ENCODE results near the gene CTDP1.
A peak's percentile ranks its signal among the peaks of the same experiment; 100 is the strongest.

The CTDP1 gene

GRCh38 chr18:79678665-79679551 is 695 bp upstream of the CTDP1 start:
- H3K4me3 ChIP-seq (ENCODE audit: low read depth, low read length), result peak overlapping the region; percentile 85
- TF ChIP-seq CTCF (IDR thresholded peaks at IDR 0.05; ENCODE audit: low read depth, low read length), result no peak

GRCh38 chr18:79680100-79680879 is 687 bp downstream of the CTDP1 start:
- no peak for TF ChIP-seq CTCF (IDR thresholded peaks at IDR 0.05; ENCODE audit: low read depth, low read length)
- H3K4me3 ChIP-seq (ENCODE audit: low read depth, low read length), result peak overlapping the region; percentile 85

DNA sequence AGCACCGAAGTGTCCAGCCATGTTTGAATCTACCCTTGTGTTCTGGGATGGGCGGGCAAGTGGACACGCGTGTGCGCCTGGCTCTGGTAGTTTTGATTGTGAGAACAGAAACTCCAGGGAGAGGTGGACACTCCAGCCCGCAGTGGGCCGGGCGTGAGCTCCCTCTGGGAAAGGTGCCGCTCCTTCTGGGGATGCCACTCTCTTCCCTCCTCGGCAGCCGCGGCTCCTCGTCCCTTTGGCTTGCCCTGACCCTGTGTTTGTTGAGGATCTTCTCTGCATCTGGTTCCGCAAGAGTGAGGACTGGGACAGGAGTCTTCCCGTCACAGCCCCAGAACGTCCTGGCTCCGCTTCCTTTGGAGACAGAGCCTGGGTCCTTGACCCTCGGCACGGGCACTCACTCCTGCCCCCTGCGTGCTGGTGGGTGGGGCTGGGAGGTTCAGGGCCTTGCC is 1.3 kb downstream of the CTDP1 start:
- no peak for TF ChIP-seq CTCF (IDR thresholded peaks at IDR 0.05; ENCODE audit: low read depth, low read length)
- peak overlapping the region; percentile 85 for H3K4me3 ChIP-seq (ENCODE audit: low read depth, low read length)

- no peak for TF ChIP-seq CTCF (IDR thresholded peaks at IDR 0.05; ENCODE audit: low read depth, low read length)
- H3K4me3 ChIP-seq (ENCODE audit: low read depth, low read length), result no peak overlapping the region
Observed at GRCh38 chr18:79681484-79682387, 2.1 kb downstream of the CTDP1 start.

DNA sequence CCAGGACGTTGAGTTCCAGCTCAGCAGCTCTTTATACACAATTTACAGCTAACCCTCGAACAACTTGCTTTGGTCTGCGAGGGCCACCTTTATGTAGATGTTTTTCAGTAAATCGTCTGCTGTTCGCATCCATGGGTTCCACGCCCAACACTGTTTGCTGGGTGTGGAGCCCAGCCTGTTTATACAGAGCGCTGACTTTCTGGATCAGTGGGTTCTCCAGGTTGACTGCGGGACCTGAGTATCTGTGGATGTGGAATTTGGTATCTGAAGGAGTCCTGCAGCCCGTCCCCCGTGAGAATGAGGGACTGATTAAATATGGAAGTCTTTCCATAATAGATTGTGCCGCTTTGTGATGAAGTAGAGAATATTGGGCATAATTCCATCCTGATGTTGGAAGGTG is 2.9 kb downstream of the CTDP1 start:
- H3K4me3 ChIP-seq (ENCODE audit: low read depth, low read length), result no peak overlapping the region
- TF ChIP-seq CTCF (IDR thresholded peaks at IDR 0.05; ENCODE audit: low read depth, low read length), result no peak

GRCh38 chr18:79682894-79683625 is 3.5 kb downstream of the CTDP1 start:
- no peak overlapping the region for H3K4me3 ChIP-seq (ENCODE audit: low read depth, low read length)
- TF ChIP-seq CTCF (IDR thresholded peaks at IDR 0.05; ENCODE audit: low read depth, low read length), result no peak
